Progenitor cell of endocrine pancreas (in vitro differentiated cells): ENCODE data around the gene ERICH2. TPM values are rescaled to one million over a fixed set of nuclear protein-coding genes. Genes with fewer than 3 reads are reported as not detected.

ENCODE experiments used
- DNase-seq: peaks from one replicate; pipeline ENCODE4 v3.0.0; 2021; ENCODE audit warnings: low spot score; ENCODE audit not compliant: unreplicated experiment
- H3K27ac Mint-ChIP-seq: 2 replicates; pipeline ENCODE4 v1.8.0; 2021; ENCODE audit warnings: mild to moderate bottlenecking, moderate library complexity, mixed read lengths
- H3K27me3 Mint-ChIP-seq: 2 replicates; pipeline ENCODE4 v1.8.0; 2021; ENCODE audit warnings: mixed read lengths
- H3K36me3 Mint-ChIP-seq: 2 replicates; pipeline ENCODE4 v1.8.0; 2022; ENCODE audit warnings: mixed read lengths; ENCODE audit not compliant: insufficient read depth
- H3K4me1 Mint-ChIP-seq: 2 replicates; pipeline ENCODE4 v1.8.0; 2021; ENCODE audit warnings: low read depth, mixed read lengths
- H3K4me3 Mint-ChIP-seq: 2 replicates; pipeline ENCODE4 v1.8.0; 2021; ENCODE audit warnings: low read depth, mild to moderate bottlenecking, moderate library complexity, mixed read lengths
- H3K9me3 Mint-ChIP-seq: 2 replicates; pipeline ENCODE4 v1.8.0; 2021; ENCODE audit warnings: low read depth, mixed read lengths
- total RNA-seq: library from RNA; stranded (reverse); gene quantifications from 2 replicates; pipeline ENCODE4 v1.2.1, GENCODE V29; 2021
- TF ChIP-seq, protein P1 (sequence below): fragments of 200-600 bp; sonication (generic); IDR thresholded peaks from one replicate; pipeline ENCODE4 v1.5.0; 2021; ENCODE audit warnings: antibody characterized with exemption, mild to moderate bottlenecking; ENCODE audit not compliant: unreplicated experiment

ERICH2 gene
- total RNA-seq, 1 donor from 2014 or later = 1.1 TPM

GRCh38 chr2:170774074-170774473 lies 3.9 kb downstream of the ERICH2 start:
- DNase-seq = no peak
- no peak overlapping the region for H3K4me3 Mint-ChIP-seq
- no peaks in the 10 kb centered on the region for H3K36me3 Mint-ChIP-seq
- TF ChIP-seq, protein P1, sequence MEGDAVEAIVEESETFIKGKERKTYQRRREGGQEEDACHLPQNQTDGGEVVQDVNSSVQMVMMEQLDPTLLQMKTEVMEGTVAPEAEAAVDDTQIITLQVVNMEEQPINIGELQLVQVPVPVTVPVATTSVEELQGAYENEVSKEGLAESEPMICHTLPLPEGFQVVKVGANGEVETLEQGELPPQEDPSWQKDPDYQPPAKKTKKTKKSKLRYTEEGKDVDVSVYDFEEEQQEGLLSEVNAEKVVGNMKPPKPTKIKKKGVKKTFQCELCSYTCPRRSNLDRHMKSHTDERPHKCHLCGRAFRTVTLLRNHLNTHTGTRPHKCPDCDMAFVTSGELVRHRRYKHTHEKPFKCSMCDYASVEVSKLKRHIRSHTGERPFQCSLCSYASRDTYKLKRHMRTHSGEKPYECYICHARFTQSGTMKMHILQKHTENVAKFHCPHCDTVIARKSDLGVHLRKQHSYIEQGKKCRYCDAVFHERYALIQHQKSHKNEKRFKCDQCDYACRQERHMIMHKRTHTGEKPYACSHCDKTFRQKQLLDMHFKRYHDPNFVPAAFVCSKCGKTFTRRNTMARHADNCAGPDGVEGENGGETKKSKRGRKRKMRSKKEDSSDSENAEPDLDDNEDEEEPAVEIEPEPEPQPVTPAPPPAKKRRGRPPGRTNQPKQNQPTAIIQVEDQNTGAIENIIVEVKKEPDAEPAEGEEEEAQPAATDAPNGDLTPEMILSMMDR = no peak
- no peak overlapping the region for H3K27ac Mint-ChIP-seq
- no peaks in the 10 kb centered on the region for H3K9me3 Mint-ChIP-seq
- H3K4me1 Mint-ChIP-seq = peaks cover 10% of the 10 kb centered on the region
- peaks cover 8% of the 10 kb centered on the region for H3K27me3 Mint-ChIP-seq

DNA sequence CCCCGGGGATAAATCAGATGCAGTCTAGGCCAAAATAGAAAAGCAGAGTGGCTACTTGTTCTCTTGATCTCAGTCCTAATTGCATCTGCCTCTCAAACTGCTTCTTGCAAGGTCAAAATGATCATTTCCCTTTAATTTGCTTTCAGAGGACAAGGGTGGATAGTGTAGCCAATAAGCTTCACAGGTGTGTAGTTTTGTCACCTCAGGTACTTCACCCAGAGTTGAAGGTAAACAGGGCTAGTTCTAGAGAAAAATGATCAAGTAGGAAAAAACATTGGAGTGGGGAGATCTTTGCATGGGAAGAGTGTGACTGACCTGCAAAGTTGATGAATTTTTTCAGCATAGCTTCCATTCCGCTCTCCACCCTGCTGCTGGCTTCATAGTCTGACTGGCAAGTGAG lies 8.7 kb downstream of the ERICH2 start:
- H3K27me3 Mint-ChIP-seq = no peaks in the 10 kb centered on the region
- no peaks in the 10 kb centered on the region for H3K9me3 Mint-ChIP-seq
- H3K4me1 Mint-ChIP-seq = no peaks in the 10 kb centered on the region
- H3K36me3 Mint-ChIP-seq = no peaks in the 10 kb centered on the region
- H3K4me3 Mint-ChIP-seq = no peak overlapping the region
- TF ChIP-seq, protein P1 = no peak
- H3K27ac Mint-ChIP-seq = no peak overlapping the region
- DNase-seq = no peak

- DNase-seq = no peak
- no peak overlapping the region for H3K27ac Mint-ChIP-seq
Measured at GRCh38 chr2:170779304-170779703, 9.1 kb downstream of the ERICH2 start.

DNA sequence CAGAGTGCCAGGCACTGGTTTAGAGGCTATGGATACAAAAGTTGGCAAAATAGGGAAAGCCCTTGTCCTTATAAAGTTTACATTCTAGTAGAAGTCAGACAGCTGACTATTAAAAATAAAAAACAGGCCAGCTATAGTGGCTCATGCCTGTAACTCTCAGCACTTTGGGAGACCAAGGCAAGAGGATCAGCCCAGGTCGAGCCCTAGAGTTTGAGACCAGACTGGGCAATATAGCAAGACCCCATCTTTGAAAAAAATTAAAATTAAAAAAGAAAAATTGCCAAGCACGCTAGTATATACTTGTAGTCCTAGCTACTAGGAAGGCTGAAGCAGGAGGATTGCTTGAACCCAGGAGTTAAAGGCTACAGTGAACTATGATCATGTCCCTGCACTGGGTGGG lies 12.5 kb downstream of the ERICH2 start:
- no peaks in the 10 kb centered on the region for H3K4me1 Mint-ChIP-seq
- no peak for DNase-seq
- H3K9me3 Mint-ChIP-seq = no peaks in the 10 kb centered on the region
- no peak overlapping the region for H3K4me3 Mint-ChIP-seq
- no peaks in the 10 kb centered on the region for H3K27me3 Mint-ChIP-seq
- TF ChIP-seq, protein P1 = no peak
- H3K27ac Mint-ChIP-seq = no peak overlapping the region
- H3K36me3 Mint-ChIP-seq = peaks cover 1% of the 10 kb centered on the region

More at GRCh38 chr2:170779304-170779703, 9.1 kb downstream of the ERICH2 start:
- H3K27me3 Mint-ChIP-seq = no peaks in the 10 kb centered on the region
- no peak overlapping the region for H3K4me3 Mint-ChIP-seq
- TF ChIP-seq, protein P1 = no peak
- H3K9me3 Mint-ChIP-seq = no peaks in the 10 kb centered on the region
- no peaks in the 10 kb centered on the region for H3K36me3 Mint-ChIP-seq
- H3K4me1 Mint-ChIP-seq = no peaks in the 10 kb centered on the region

DNA sequence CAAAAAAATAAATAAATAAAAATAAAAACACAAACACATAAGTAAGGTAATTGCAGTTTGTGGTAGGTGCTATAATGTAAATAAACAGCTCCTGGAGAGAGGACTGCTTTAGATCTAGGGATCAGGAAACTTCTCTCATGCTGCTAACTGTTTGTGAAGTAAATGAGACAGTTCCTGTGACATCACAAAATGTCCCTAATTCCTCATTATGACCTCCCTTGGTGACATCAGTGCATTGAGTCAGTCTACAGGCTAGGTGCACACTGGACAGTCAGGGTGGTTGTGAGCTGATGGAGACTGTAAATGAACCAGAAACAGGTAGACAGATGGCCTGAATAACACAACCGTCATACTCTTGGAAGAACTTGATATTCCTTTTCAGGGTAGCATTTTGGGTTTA lies 13.4 kb downstream of the ERICH2 start:
- Mint-ChIP-seq H3K27me3 (no peaks in the 10 kb centered on the region), H3K4me1 (no peaks in the 10 kb centered on the region), H3K9me3 (no peaks in the 10 kb centered on the region), H3K4me3 (no peak overlapping the region), H3K36me3 (peaks cover 1% of the 10 kb centered on the region), H3K27ac (no peak overlapping the region)
- no peak for DNase-seq
- TF ChIP-seq, protein P1 = no peak
